Tibial nerve (tissue), 4 donors: ENCODE results near the gene ERN1. TPM values are rescaled to one million over a fixed set of nuclear protein-coding genes. Genes with fewer than 3 reads are reported as not detected.
"Not testable (repeated sequence)": the region's sequence is repeated elsewhere in the genome, so short reads cannot be mapped to it uniquely, and the experiment has no call there.

Source experiments
- DNase-seq, 2 donors: peaks; one replicate each; pipeline ENCODE4 v3.0.0-alpha.2; 2019; ENCODE audit warnings: low spot score in 2 of 2
- H3K27ac ChIP-seq, 4 donors: fragments of 200-600 bp; sonication (generic) in 3 of 4; one replicate each; pipeline ENCODE4 v1.5.1; 2017 to 2019; ENCODE audit warnings: mild to moderate bottlenecking in 1 of 4
- H3K27me3 ChIP-seq, 2 donors: fragments of 200-600 bp; sonication (generic) in 1 of 2; one replicate each; pipeline versions ENCODE4 v1.5.1 to v1.6.0; 2017 to 2019
- H3K36me3 ChIP-seq, 3 donors: fragments of 200-600 bp; sonication (generic); one replicate each; pipeline ENCODE4 v1.5.1; 2018 to 2019
- H3K4me1 ChIP-seq, 4 donors: fragments of 200-600 bp; sonication (generic) in 3 of 4; one replicate each; pipeline ENCODE4 v1.5.1; 2017 to 2019
- H3K4me3 ChIP-seq, 4 donors: fragments of 200-600 bp; sonication (generic) in 3 of 4; one replicate each; pipeline ENCODE4 v1.5.1; 2017 to 2019; ENCODE audit warnings: mild to moderate bottlenecking in 1 of 4, moderate library complexity in 1 of 4
- H3K9me3 ChIP-seq, 4 donors: fragments of 200-600 bp; sonication (generic) in 3 of 4; one replicate each; pipeline ENCODE4 v1.5.1; 2017 to 2019
- EP300 ChIP-seq, 2 donors: sonication (generic); formaldehyde crosslinking; IDR thresholded peaks; one replicate each; pipeline ENCODE4 v1.6.1; 2017; ENCODE audit warnings: antibody characterized with exemption in 2 of 2, mild to moderate bottlenecking in 1 of 2
- POLR2A ChIP-seq, 2 donors: fragments of 450-650 bp; IDR thresholded peaks; one replicate each; pipeline ENCODE4 v1.6.1; 2017; ENCODE audit warnings: antibody characterized with exemption in 2 of 2, mild to moderate bottlenecking in 2 of 2, moderate library complexity in 2 of 2
- WGBS, 2 donors: methylation state at CpG; one replicate each; pipeline ENCODE4 v1.1.5; 2018; 5-methylcytosine and 5-hydroxymethylcytosine counted together
- total RNA-seq, 4 donors: library from RNA; depleted of rRNA; stranded (reverse); fragments of >200 nt; gene quantifications; one replicate each; pipeline ENCODE4 v1.1.0, GENCODE V29; 2016
- TF ChIP-seq, protein P1 (sequence below), 5 experiments: fragments of 200-600 bp in 3 of 5; fragments of 450-650 bp in 2 of 5; sonication (generic) in 3 of 5; IDR thresholded peaks; one replicate each; pipeline ENCODE4 v1.5.1; 2016 to 2019; ENCODE audit warnings: antibody characterized with exemption in 5 of 5, mild to moderate bottlenecking in 3 of 5, moderate library complexity in 2 of 5

The ERN1 gene
- total RNA-seq: 10 to 100 TPM in 3 of 4 donors, 1 to 10 TPM in 1; 8.7 to 17.7 (median 13.5) TPM

DNA sequence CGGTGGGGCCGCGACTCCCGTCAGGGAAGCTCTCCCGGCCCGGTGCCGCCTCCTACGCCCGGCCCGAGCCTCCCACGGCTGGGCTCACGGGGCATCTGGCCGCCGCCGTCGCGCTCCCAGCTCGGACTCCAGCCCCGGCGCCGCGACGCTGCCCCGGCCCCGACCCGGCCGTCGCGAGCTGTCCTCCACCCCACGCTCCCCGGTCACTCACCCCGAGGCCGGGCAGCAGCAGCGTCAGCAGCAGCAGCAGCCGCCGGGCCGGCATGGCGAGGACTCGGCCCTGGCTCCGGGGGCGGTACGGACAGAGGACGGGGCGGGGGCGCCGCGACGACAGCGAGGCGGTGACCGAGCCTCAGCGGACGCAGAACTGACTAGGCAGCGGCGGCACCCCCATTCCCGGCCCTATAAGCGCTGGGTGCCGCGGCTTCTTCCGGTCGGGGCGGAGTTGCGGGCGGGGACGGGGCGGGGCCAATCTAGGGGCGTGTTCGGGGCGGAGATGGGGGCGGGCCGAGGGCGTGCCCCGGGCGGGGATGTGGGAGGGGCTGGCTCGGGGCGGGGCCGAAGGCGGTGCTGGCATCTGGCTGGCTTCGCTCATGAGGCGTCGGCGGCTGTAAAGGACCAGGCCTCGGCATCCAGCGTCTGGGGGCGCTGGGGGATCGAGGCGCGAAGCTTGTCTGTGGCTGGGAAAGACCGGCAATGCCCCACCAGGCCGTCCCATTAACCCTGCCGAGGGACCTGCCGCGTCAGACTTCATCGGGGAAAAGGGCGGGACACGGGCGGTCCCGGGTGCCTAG is at the start of gene ERN1:
TSS of gene ERN1 (minus strand) at position 380 of the 794 bp plus-strand sequence. CDS start at position 265, 115 bp downstream.
- H3K27me3 ChIP-seq: no peaks in the 10 kb centered on the region
- WGBS, 2 donors: 1% methylated on average over 22 to 45 of the region's 98 CpGs
- no peaks in the 10 kb centered on the region for H3K36me3 ChIP-seq
- DNase-seq: peak; percentile 85 to 88
- peaks cover 0 to 36% (median 20%) of the 10 kb centered on the region in 4 donors for H3K4me1 ChIP-seq
- H3K4me3 ChIP-seq: peak within 1 kb of the TSS; percentile 57 to 99 (median 83)
- H3K9me3 ChIP-seq: no peaks in the 10 kb centered on the region
- peak within 1 kb of the TSS; percentile 84 to 98 (median 96) for H3K27ac ChIP-seq
- TF ChIP-seq EP300 (IDR thresholded peaks at IDR 0.05): peak in 1 of 2 donors; percentile 92
- peak; percentile 69 to 90 for TF ChIP-seq POLR2A (IDR thresholded peaks at IDR 0.05)
- TF ChIP-seq, protein P1, sequence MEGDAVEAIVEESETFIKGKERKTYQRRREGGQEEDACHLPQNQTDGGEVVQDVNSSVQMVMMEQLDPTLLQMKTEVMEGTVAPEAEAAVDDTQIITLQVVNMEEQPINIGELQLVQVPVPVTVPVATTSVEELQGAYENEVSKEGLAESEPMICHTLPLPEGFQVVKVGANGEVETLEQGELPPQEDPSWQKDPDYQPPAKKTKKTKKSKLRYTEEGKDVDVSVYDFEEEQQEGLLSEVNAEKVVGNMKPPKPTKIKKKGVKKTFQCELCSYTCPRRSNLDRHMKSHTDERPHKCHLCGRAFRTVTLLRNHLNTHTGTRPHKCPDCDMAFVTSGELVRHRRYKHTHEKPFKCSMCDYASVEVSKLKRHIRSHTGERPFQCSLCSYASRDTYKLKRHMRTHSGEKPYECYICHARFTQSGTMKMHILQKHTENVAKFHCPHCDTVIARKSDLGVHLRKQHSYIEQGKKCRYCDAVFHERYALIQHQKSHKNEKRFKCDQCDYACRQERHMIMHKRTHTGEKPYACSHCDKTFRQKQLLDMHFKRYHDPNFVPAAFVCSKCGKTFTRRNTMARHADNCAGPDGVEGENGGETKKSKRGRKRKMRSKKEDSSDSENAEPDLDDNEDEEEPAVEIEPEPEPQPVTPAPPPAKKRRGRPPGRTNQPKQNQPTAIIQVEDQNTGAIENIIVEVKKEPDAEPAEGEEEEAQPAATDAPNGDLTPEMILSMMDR (IDR thresholded peaks at IDR 0.05): peak in 1 of 5 experiments; percentile 19

DNA sequence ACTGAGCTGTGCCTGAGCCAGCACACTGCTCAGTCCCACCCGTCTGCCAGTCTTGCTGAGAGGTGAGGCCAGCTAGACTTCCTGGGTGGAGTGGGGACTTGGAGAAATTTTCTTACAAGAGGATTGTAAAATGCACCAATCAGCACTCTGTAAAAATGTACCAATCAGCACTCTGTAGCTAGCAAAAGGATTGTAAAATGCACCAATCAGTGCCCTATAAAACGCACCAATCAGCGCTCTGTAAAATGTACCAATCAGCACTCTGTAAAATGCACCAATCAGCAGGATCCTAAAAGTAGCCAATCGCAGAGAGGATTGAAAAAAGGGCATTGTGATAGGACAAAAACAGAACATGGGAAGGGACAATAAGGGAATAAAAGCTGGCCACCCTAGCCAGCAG is 49.1 kb upstream of the ERN1 start:
- Histone ChIP-seq H3K4me1 (peaks cover 0 to 41% (median 8%) of the 10 kb centered on the region in 4 donors), H3K36me3 (peaks cover 0 to 21% (median 0%) of the 10 kb centered on the region in 3 donors)
- H3K9me3 ChIP-seq, H3K4me3 ChIP-seq, H3K27me3 ChIP-seq, DNase-seq, H3K27ac ChIP-seq: not testable (repeated sequence)
- 51 to 94% methylated on average over 4 of the region's 4 CpGs for WGBS, 2 donors

DNA sequence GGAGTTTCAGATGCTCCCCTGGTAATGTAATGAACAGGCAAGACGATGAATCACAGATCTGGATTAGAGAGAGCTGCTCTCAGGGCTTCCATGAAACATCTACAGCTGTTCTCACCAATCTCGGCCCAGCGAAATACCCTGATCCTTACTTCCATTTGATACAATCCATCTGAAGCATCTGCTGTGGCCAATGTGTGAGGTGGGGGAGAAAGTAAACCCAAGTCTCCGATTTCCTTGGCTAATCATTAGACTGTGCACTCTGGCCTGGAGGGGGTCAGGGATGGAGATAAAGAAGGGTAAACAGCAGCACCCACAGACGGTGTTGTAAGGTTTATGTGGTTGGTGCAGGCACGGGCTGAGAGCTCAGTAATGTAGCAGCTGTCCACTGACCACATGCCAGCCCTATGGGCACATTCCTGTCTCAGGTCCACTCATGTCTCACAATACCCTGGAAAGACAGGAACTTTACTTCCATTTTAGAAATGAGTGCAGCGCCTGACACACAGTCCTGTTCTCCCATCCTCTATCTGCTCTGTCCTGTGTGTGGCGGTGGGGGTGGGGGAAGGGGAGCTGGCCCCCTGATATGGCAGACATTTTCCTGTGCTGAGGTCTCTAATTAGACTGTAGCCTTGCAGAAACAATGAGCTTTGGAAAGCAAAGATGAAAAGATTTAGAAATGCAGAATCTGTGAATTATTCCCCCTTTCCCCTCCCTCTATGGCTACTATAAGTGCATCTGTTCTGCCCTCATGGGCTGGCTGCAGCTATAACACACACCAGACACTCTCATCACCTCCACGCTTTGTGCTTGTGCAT is 48.3 kb upstream of the ERN1 start:
- no peaks in the 10 kb centered on the region for H3K9me3 ChIP-seq
- H3K27me3 ChIP-seq: no peaks in the 10 kb centered on the region
- 77 to 79% methylated on average over 9 of the region's 9 CpGs for WGBS, 2 donors
- H3K27ac ChIP-seq: no peak overlapping the region
- no peak for DNase-seq
- peaks cover 0 to 28% (median 0%) of the 10 kb centered on the region in 3 donors for H3K36me3 ChIP-seq
- no peak overlapping the region for H3K4me3 ChIP-seq
- H3K4me1 ChIP-seq: peaks cover 0 to 41% (median 8%) of the 10 kb centered on the region in 4 donors
- TF ChIP-seq, protein P1 (IDR thresholded peaks at IDR 0.05): no peak
- no peak for TF ChIP-seq EP300 (IDR thresholded peaks at IDR 0.05)

DNA sequence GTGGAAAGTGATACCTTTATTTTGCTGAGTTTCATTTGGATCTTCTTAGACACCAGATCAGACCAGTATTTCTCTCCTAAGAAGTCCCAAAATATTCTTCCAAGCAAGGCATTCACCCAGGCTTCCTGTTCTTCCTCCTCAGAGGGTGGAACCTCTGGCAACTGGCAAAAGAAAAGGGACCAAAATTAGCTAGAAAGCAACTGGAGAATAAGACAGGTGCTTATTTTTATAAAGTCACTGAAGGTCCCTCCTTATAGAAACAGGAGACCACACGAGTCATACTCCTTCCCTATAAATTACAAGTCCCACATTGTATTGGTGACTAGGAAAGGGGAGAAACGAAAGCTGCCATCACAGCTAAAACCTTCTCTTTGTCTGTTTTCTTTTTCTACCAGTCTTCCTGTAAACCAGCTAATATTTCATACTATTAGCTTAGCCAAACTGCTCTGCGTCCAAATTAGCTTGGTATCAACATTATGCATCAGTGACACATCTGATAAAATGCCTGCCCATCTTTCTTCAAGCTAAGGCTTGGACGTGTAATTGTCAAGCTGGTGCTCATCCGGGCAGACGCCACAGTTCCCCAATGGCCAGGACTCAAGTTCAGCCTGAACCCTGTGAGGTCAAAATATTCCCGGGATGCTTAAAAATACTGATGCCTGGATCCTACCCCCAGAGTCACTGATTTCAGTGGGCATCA is 47.5 kb upstream of the ERN1 start:
- Histone ChIP-seq H3K4me1 (peaks cover 0 to 41% (median 8%) of the 10 kb centered on the region in 4 donors), H3K27me3 (no peaks in the 10 kb centered on the region), H3K27ac (peak overlapping the region in 2 of 4 donors; percentile 5 to 40), H3K9me3 (no peaks in the 10 kb centered on the region), H3K4me3 (no peak overlapping the region), H3K36me3 (peaks cover 0 to 29% (median 0%) of the 10 kb centered on the region in 3 donors)
- 85 to 92% methylated on average over 6 to 7 of the region's 7 CpGs for whole genome bisulfite sequencing, 2 donors
- TF ChIP-seq, protein P1 (IDR thresholded peaks at IDR 0.05): no peak
- no peak for TF ChIP-seq EP300 (IDR thresholded peaks at IDR 0.05)
- no peak for TF ChIP-seq POLR2A (IDR thresholded peaks at IDR 0.05)
- DNase-seq: no peak

DNA sequence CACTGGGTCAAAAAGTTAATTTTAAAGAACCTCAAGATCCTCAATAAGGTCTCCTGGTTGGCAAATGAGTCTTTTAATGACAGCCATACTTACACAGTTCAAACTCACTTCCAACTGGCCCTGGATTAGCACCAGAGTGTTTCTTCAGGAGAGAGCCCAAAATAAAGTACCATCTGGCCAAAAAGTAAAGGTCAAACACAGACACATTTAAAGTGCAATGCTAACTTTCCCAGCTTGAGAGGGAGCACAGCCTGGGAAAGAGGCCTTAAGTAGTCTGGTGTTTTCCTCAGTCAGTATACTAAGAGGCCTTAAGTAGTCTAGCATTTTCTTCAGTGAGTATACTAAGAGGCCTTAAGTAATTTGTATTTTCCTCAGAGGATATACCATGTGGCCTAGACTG is 46.6 kb upstream of the ERN1 start:
- DNase-seq: no peak
- Histone ChIP-seq H3K4me1 (peaks cover 0 to 41% (median 8%) of the 10 kb centered on the region in 4 donors), H3K36me3 (peaks cover 0 to 33% (median 0%) of the 10 kb centered on the region in 3 donors), H3K4me3 (no peak overlapping the region), H3K27me3 (no peaks in the 10 kb centered on the region), H3K27ac (peak overlapping the region in 2 of 4 donors; percentile 5 to 82), H3K9me3 (no peaks in the 10 kb centered on the region)
- no peak for TF ChIP-seq POLR2A (IDR thresholded peaks at IDR 0.05)
- TF ChIP-seq EP300 (IDR thresholded peaks at IDR 0.05): no peak
- TF ChIP-seq, protein P1 (IDR thresholded peaks at IDR 0.05): no peak
